Kidney epithelial cell (primary cell): ENCODE data around the gene DAPK3. TPM values are rescaled to one million over a fixed set of nuclear protein-coding genes. Genes with fewer than 3 reads are reported as not detected.
"Not testable (repeated sequence)": the region's sequence is repeated elsewhere in the genome, so short reads cannot be mapped to it uniquely, and the experiment has no call there.

Experiments used
- DNase-seq: peaks from one replicate; pipeline ENCODE4 v3.0.0-alpha.2; 2010; ENCODE audit warnings: low read depth
- H3K27me3 ChIP-seq: 2 replicates; pipeline ENCODE4 v1.6.0; 2011; ENCODE audit warnings: low read length; ENCODE audit not compliant: control insufficient read depth, insufficient read depth
- H3K36me3 ChIP-seq: 2 replicates; pipeline ENCODE4 v1.5.1; 2011; ENCODE audit warnings: low read length; ENCODE audit not compliant: control insufficient read depth, insufficient read depth
- H3K4me3 ChIP-seq: 2 replicates; pipeline ENCODE4 v1.5.1; 2011; ENCODE audit warnings: low read depth, mild to moderate bottlenecking, control low read depth, low read length
- CTCF ChIP-seq: IDR thresholded peaks from 2 replicates; pipeline ENCODE4 v1.5.1; 2011; ENCODE audit warnings: mild to moderate bottlenecking, moderate library complexity, low read length, control low read depth, inconsistent platforms; ENCODE audit not compliant: insufficient read depth, poor library complexity, severe bottlenecking
- total RNA-seq: library from RNA; depleted of rRNA; stranded (reverse); fragments of >200 nt; gene quantifications from 2 replicates; pipeline ENCODE4 v1.2.3, GENCODE V29; 2015

The DAPK3 gene
- total RNA-seq, 1 donor from 2014 or later: 199 TPM

- peak; percentile 62 for DNase-seq
- TF ChIP-seq CTCF: no peak
- Histone ChIP-seq H3K27me3 (no peaks in the 10 kb centered on the region), H3K4me3 (peak within 1 kb of the TSS; percentile 88), H3K36me3 (no peaks in the 10 kb centered on the region)
Measured at GRCh38 chr19:4007021-4007835, 36.3 kb upstream of the DAPK3 start, which contains the start of gene PIAS4. Gene PIAS4, plus strand, starts transcription at chr19:4007736. Its CDS starts 25 bp downstream, at chr19:4007761.

- not testable (repeated sequence) for H3K27me3 ChIP-seq, H3K36me3 ChIP-seq, H3K4me3 ChIP-seq, DNase-seq
Measured at GRCh38 chr19:4005436-4005835, 34.5 kb upstream of the DAPK3 start.

- not testable (repeated sequence) for DNase-seq, H3K27me3 ChIP-seq, H3K36me3 ChIP-seq, H3K4me3 ChIP-seq
Measured at GRCh38 chr19:4000798-4001197, 29.9 kb upstream of the DAPK3 start.

GRCh38 chr19:3998667-3999412 is 27.9 kb upstream of the DAPK3 start:
- not testable (repeated sequence) for DNase-seq, H3K4me3 ChIP-seq, H3K36me3 ChIP-seq, H3K27me3 ChIP-seq

GRCh38 chr19:3995607-3996006 is 24.7 kb upstream of the DAPK3 start:
- Histone ChIP-seq H3K27me3 (no peaks in the 10 kb centered on the region), H3K36me3 (no peaks in the 10 kb centered on the region), H3K4me3 (no peak overlapping the region)
- DNase-seq: no peak
- TF ChIP-seq CTCF: no peak

GRCh38 chr19:3990815-3991117 is 19.9 kb upstream of the DAPK3 start:
- TF ChIP-seq CTCF: no peak
- DNase-seq: no peak
- Histone ChIP-seq H3K27me3 (no peaks in the 10 kb centered on the region), H3K4me3 (no peak overlapping the region), H3K36me3 (no peaks in the 10 kb centered on the region)

GRCh38 chr19:3987619-3988371 is 16.9 kb upstream of the DAPK3 start:
- Histone ChIP-seq H3K27me3 (no peaks in the 10 kb centered on the region), H3K4me3 (peak overlapping the region; percentile 0), H3K36me3 (peaks cover 8% of the 10 kb centered on the region)
- peak; percentile 95 for TF ChIP-seq CTCF
- peak; percentile 32 for DNase-seq
